Activated CD8-positive, alpha-beta T cell treated with anti-CD3 and anti-CD28 coated beads, Interleukin-2, amount 10 ng/mL, durations not matched to agents 7 days and 5 days (primary cell): Measurements from ENCODE around the gene MAP2K2. TPM values are rescaled to one million over a fixed set of nuclear protein-coding genes. Genes with fewer than 3 reads are reported as not detected.

Source experiments
- ATAC-seq: fragments of 150-1000 bp; cut with Tn5 transposase; one replicate; pipeline ENCODE4 v1.10.0; 2021; ENCODE audit warnings: moderate library complexity
- CTCF ChIA-PET: fragments of 350-600 bp; sonication (Branson Sonifier 250); formaldehyde crosslinking; loops from one replicate; lab custom pipeline; 2021; ENCODE audit warnings: antibody characterized with exemption; lab: Charles Lee
- POLR2A ChIA-PET: fragments of 350-600 bp; sonication (Branson Sonifier 250); formaldehyde crosslinking; loops from one replicate; lab custom pipeline; 2021; ENCODE audit warnings: antibody characterized with exemption; lab: Charles Lee
- DNase-seq: peaks from one replicate; pipeline ENCODE4 v3.0.0-alpha.2; 2020
- H3K27ac Mint-ChIP-seq: one replicate; pipeline ENCODE4 v1.8.0; 2021; ENCODE audit warnings: mild to moderate bottlenecking, mixed read lengths
- H3K27me3 Mint-ChIP-seq: one replicate; pipeline ENCODE4 v1.8.0; 2021; ENCODE audit warnings: low read depth, mixed read lengths
- H3K36me3 Mint-ChIP-seq: one replicate; pipeline ENCODE4 v1.8.0; 2021; ENCODE audit warnings: low read depth, mixed read lengths
- H3K4me1 Mint-ChIP-seq: one replicate; pipeline ENCODE4 v1.8.0; 2021; ENCODE audit warnings: low read depth, mixed read lengths
- H3K4me3 Mint-ChIP-seq: one replicate; pipeline ENCODE4 v1.8.0; 2021; ENCODE audit warnings: mild to moderate bottlenecking, mixed read lengths
- H3K9me3 Mint-ChIP-seq: one replicate; pipeline ENCODE4 v1.8.0; 2022; ENCODE audit warnings: mixed read lengths; ENCODE audit not compliant: insufficient read depth
- total RNA-seq, 2 experiments: library from RNA; stranded (reverse); gene quantifications; one replicate each; pipeline ENCODE4 v1.2.3, GENCODE V29; 2021

MAP2K2 gene
- total RNA-seq, 2 experiments from 2014 or later: 218 to 234 TPM

DNA sequence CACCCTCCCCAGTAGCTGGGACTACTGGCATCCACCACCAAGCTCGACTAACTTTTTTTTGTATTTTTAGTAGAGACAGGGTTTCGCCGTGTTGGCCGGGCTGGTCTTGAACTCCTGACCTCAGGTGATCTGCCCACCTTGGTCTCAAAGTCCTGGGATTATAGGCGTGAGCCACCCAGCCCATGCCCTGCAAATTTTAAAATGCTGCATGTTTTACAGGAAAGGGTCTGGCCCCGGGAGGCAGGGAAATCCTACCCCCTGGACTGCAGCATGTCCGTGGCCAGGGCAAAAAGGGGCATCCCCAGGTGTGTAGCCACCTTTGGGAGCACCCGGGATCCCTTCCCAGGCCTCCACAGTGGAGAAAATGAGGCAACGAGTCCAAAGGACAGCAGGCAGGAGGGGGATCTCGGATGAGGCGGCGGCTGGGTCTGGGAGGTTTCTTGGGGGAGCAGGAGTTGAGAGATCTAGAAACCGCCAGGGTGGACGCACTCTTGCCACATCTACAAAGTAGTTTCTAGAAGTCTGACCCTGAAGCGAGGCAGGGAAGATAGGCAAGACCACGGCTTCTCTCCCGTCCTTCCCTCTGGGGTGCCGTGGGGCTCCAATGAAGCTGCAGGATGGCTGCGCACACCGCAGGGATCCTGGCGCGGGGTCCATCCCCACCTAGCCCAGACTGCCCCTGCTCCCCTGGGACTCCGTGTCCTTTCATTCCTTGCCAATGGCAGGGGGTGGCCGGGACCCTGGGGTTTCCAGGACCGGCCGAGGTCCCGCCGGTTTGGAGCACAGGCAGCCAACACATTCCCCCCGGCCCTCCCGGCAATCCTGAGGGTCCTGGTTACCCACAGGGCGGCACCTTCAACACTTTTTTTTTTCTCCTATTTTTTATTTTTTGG lies 35.9 kb downstream of the MAP2K2 start:
- DNase-seq (no peak), ATAC-seq (no peak)
- peaks cover 76% of the 10 kb centered on the region for H3K4me1 Mint-ChIP-seq
- H3K27ac Mint-ChIP-seq: peak overlapping the region; percentile 96
- ChIA-PET CTCF (interaction anchor here (0.7 to 2.3 kb wide), 4 partner anchors 13 to 52 kb away, joined by 3 to 14 read pairs (median 9); no protein-coding TSS in a partner anchor), POLR2A (interaction anchor here (0.6 to 2.3 kb wide), 6 partner anchors 10 to 23 kb away, joined by 5 to 32 read pairs (median 6); no protein-coding TSS in a partner anchor)
- peak overlapping the region; percentile 73 for H3K4me3 Mint-ChIP-seq
- no peaks in the 10 kb centered on the region for H3K9me3 Mint-ChIP-seq
- H3K27me3 Mint-ChIP-seq: no peaks in the 10 kb centered on the region
- H3K36me3 Mint-ChIP-seq: peaks cover 32% of the 10 kb centered on the region

DNA sequence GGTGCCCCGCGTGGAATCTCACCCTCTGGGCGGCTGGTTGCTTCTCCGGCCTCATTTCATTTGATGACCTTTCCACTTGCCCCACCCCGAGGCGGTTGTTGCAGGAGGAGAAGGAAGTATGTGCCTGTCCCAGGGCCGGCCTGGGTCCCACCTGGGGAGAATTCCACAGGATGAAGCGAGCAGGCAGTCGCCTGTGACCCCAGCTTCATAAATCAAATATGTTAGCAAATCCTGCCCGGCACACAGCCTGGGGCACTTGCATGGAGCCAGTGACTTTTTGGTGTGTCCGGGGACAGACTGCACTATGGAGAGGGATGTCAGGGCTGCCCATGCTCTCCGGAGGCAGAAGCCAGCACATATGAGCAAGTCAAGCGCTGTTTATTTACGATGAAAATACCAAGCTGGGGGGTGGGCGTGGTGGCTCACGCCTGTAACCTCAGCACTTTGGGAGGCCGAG lies 37.5 kb downstream of the MAP2K2 start:
- CTCF ChIA-PET: no interaction called here
- POLR2A ChIA-PET: interaction anchor here (0.9 to 1.3 kb wide), 2 partner anchors 8 to 20 kb away, joined by 3 to 6 read pairs; no protein-coding TSS in a partner anchor
- H3K9me3 Mint-ChIP-seq: no peaks in the 10 kb centered on the region
- H3K4me1 Mint-ChIP-seq: peaks cover 80% of the 10 kb centered on the region
- H3K4me3 Mint-ChIP-seq: peak overlapping the region; percentile 43
- H3K36me3 Mint-ChIP-seq: peaks cover 29% of the 10 kb centered on the region
- ATAC-seq (no peak), DNase-seq (no peak)
- peak overlapping the region; percentile 74 for H3K27ac Mint-ChIP-seq
- no peaks in the 10 kb centered on the region for H3K27me3 Mint-ChIP-seq

DNA sequence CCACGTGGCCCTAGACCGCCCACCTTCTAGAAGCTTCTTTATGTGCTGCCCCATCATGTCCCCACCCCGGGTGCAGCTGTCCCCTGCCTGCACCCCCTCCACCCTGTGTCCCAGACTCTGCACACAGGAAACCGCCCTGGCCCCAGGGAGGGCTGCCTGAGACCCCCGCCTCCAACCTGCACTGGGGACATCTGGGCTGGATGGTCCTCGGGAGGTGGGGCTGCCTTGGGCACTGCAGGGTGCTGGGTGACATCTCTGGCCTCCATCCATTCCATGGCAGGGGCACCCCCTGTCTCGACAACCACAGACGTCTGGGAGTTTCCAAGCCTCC lies 39.4 kb downstream of the MAP2K2 start:
- DNase-seq: no peak
- peaks cover 18% of the 10 kb centered on the region for H3K36me3 Mint-ChIP-seq
- ATAC-seq: no peak
- peak overlapping the region; percentile 56 for H3K4me3 Mint-ChIP-seq
- H3K27me3 Mint-ChIP-seq: no peaks in the 10 kb centered on the region
- H3K9me3 Mint-ChIP-seq: no peaks in the 10 kb centered on the region
- peak overlapping the region; percentile 91 for H3K27ac Mint-ChIP-seq
- peaks cover 72% of the 10 kb centered on the region for H3K4me1 Mint-ChIP-seq
- POLR2A ChIA-PET: interaction anchor here (0.6 to 1.5 kb wide), 3 partner anchors 19 to 24 kb away, joined by 4 to 5 read pairs (median 5); no protein-coding TSS in a partner anchor
- CTCF ChIA-PET: interaction anchor here (1.0 kb wide), 1 partner anchor 24 kb away, joined by 3 read pairs; no protein-coding TSS in a partner anchor

DNA sequence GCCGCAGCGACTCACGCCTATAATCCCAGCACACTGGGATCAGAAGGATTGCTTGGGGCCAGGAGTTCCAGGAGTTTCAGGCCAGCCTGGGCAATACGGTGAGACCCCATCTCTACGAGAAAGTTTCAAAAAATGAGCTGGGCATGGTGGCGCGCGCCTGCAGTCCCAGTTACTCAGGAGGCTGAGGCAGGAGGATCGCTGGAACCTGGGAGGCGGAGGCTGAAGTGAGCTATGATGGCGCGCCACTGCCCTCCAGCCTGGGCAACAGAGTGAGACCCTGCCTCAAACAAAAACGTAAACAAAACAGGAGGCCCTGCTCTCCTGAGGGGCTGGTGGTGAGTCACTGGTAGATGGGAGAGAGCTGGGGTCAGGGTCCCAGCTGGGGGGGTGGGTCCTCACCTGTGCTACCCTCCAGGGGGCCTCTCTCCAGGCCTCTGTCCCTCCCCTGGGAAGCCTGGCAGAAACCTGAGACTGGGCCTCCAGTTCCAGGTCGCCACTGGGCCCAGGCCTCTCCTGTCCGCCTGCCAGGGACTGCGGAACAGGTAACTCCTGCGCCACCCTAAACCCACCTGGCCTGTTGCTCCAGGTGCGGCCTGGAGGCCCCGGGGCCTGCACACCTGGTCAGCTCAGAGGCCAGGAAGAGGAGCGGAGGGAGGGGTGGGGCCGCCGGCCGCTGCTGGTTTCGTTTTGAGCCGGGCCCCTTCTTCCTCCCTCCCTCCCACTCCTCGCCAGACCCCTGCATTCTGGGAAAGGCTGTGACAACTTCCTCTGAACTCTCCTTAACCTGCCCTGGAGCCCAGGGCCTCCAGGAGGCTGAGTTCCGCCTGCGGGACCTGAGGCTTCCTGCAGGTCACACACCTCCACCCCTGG lies 40.0 kb downstream of the MAP2K2 start:
- DNase-seq: peak; percentile 82
- no peaks in the 10 kb centered on the region for H3K9me3 Mint-ChIP-seq
- H3K27ac Mint-ChIP-seq: peak overlapping the region; percentile 91
- POLR2A ChIA-PET: interaction anchor here (0.6 to 1.5 kb wide), 3 partner anchors 18 to 25 kb away, joined by 4 to 5 read pairs (median 5); no protein-coding TSS in a partner anchor
- H3K36me3 Mint-ChIP-seq: peaks cover 12% of the 10 kb centered on the region
- H3K4me1 Mint-ChIP-seq: peaks cover 70% of the 10 kb centered on the region
- CTCF ChIA-PET: interaction anchor here (0.7 to 1.0 kb wide), 2 partner anchors 18 to 25 kb away, joined by 3 read pairs; no protein-coding TSS in a partner anchor
- peak; percentile 34 for ATAC-seq
- H3K27me3 Mint-ChIP-seq: no peaks in the 10 kb centered on the region
- H3K4me3 Mint-ChIP-seq: peak overlapping the region; percentile 56

DNA sequence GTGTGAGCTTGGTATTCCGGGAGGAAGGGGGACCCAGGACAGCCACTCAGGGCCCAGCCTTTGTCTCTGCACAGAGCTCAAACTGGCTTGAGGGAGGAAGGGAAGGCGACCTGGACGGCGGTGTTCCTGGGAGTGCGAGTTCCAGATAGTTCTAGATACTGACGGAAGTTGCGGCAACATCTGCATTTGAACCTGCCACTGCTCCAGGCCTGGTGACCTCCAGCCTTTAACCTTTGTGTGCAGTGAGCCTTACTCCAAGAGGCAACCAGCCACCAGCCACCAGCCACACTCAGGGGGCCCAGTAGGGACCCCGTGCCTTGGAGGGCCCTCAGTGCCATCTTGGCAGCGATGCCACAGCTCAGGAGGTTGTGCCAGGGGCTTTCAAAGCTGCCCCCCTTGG lies 41.8 kb downstream of the MAP2K2 start:
- peak overlapping the region; percentile 39 for H3K27ac Mint-ChIP-seq
- peaks cover 68% of the 10 kb centered on the region for H3K4me1 Mint-ChIP-seq
- H3K9me3 Mint-ChIP-seq: no peaks in the 10 kb centered on the region
- ChIA-PET POLR2A (no interaction called here), CTCF (no interaction called here)
- H3K36me3 Mint-ChIP-seq: peaks cover 9% of the 10 kb centered on the region
- no peaks in the 10 kb centered on the region for H3K27me3 Mint-ChIP-seq
- no peak overlapping the region for H3K4me3 Mint-ChIP-seq
- no peak for DNase-seq
- ATAC-seq: no peak

DNA sequence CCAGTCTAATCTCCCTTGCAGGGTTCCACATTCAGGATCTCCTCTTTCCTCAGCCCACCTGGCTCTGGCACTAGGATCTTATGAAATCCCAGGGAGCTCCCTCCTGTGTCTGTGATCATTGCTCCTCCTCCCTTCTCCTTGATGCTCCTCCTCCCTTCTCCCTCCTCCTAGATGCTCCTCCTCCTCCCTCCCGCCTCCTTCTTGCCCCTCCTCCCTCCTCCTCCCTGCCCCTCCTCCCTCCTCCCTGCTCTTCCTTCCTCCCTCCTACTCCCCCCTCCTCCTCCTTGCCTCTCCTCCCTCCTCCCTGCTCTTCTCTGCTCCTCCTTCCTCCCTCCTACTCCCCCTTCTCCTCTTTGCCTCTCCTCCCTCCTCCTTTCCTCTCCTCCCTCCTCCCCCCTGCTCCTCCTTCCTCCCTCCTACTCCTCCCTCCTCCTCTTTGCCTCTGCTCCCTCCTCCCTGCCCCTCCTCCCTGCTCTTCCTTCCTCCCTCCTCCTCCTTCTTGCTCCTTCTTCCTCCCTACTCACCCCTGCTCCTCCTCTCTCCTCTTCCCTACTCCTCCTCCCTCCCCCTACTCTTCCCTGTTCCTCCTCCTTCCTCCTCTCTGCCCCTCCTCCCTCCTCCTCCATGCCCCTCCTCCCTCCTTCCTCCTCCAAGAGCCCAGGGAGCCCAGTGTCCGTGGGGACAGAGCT lies 42.3 kb downstream of the MAP2K2 start:
- H3K27me3 Mint-ChIP-seq: no peaks in the 10 kb centered on the region
- peaks cover 8% of the 10 kb centered on the region for H3K36me3 Mint-ChIP-seq
- peaks cover 70% of the 10 kb centered on the region for H3K4me1 Mint-ChIP-seq
- no peak overlapping the region for H3K4me3 Mint-ChIP-seq
- POLR2A ChIA-PET: no interaction called here
- no peak overlapping the region for H3K27ac Mint-ChIP-seq
- no peaks in the 10 kb centered on the region for H3K9me3 Mint-ChIP-seq
- DNase-seq (no peak), ATAC-seq (no peak)
- CTCF ChIA-PET: no interaction called here

DNA sequence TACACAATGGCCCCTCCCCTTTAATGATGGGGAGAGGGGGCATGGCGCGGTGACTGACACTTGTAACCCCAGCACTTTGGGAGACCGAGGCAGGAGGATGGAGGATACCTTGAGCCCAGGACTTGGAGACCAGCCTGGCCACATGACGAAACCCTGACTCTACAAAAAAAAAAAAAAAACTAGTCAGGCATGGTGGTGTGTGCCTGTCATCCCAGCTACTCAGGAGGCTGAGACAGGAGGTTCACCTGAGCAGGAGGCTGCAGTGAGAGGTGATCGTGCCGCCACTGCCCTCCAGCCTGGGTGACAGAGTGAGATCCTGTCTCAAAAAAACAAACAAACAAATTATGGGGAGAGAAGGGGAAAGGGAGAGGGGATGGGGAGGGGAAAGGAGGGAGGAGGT lies 43.4 kb downstream of the MAP2K2 start:
- Mint-ChIP-seq H3K36me3 (peaks cover 6% of the 10 kb centered on the region), H3K4me1 (peaks cover 68% of the 10 kb centered on the region), H3K4me3 (no peak overlapping the region), H3K27ac (no peak overlapping the region), H3K9me3 (no peaks in the 10 kb centered on the region), H3K27me3 (no peaks in the 10 kb centered on the region)
- ATAC-seq: no peak
- ChIA-PET POLR2A (no interaction called here), CTCF (no interaction called here)
- no peak for DNase-seq

DNA sequence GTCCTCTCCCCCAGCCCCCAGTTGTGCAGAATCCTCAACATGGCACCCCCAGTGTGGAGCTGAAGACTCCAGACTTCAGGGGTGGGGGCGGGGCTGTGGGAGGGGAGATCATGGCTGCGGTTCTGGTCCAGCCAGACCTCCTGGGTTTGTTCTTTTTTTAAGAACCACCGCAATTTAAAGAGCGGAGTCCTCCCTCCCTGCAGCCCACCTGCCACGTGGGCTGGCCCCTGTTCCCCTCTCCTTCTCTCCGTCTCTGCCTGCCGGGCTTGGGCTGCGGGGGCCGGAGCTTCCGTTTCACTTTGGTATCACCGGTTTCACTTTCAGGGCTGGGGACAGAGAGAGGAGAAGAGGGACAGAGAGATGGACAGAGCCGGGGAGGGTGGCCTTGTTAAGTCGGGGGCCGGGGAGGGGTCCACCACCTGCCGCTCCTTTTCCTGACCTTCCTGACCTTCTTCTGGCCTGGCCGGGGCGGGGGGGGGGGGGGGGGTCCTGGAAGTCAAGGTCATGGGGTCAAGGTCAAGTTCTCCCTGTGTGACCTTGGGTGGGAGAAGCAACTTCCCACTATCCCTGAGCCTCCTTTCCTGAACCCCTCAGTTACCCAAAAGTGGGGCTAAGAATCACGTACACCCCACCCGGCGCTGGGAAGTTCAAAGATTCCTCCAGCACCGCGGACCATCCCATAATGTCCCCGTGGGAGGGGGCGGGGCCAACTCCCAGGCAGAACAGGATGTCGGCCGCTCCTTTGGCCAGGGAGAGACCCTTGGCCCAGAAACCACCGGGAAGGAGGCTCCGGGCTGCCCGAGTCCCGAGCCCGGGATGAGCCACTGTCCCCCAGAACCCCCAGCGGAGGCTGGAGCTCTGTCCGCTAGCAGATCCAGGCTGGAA lies 45.9 kb downstream of the MAP2K2 start:
- H3K4me1 Mint-ChIP-seq: peaks cover 63% of the 10 kb centered on the region
- CTCF ChIA-PET: interaction anchor here (0.7 to 1.6 kb wide), 4 partner anchors 9 to 62 kb away, joined by 4 to 5 read pairs (median 5); no protein-coding TSS in a partner anchor
- H3K27ac Mint-ChIP-seq: peak overlapping the region; percentile 93
- peak; percentile 71 for ATAC-seq
- DNase-seq: peak; percentile 72
- H3K4me3 Mint-ChIP-seq: peak overlapping the region; percentile 68
- no peaks in the 10 kb centered on the region for H3K36me3 Mint-ChIP-seq
- POLR2A ChIA-PET: interaction anchor here (1.0 to 1.6 kb wide), 4 partner anchors 9 to 27 kb away, joined by 3 to 10 read pairs (median 6); no protein-coding TSS in a partner anchor
- H3K27me3 Mint-ChIP-seq: no peaks in the 10 kb centered on the region
- no peaks in the 10 kb centered on the region for H3K9me3 Mint-ChIP-seq

DNA sequence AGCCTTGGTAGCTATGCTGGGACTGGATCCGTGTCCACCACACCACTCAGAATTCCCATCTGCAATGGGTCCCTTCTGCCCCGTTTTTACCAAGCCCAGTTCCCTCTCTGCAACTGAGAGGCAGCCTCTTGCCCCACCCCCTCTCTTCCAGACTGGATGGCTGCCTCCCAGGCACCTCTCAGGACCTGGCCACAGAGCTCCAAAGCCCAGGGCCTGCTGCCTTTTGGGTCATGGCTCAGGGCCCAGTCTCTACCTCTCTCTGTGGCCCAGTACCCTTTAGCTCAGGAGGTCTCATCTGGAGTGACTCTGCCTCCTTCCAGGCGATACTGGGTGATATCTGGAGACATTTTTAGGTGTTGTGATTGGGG lies 46.9 kb downstream of the MAP2K2 start:
- CTCF ChIA-PET: interaction anchor here (1.2 to 1.7 kb wide), 3 partner anchors 12 to 32 kb away, joined by 4 to 5 read pairs (median 5); no protein-coding TSS in a partner anchor

DNA sequence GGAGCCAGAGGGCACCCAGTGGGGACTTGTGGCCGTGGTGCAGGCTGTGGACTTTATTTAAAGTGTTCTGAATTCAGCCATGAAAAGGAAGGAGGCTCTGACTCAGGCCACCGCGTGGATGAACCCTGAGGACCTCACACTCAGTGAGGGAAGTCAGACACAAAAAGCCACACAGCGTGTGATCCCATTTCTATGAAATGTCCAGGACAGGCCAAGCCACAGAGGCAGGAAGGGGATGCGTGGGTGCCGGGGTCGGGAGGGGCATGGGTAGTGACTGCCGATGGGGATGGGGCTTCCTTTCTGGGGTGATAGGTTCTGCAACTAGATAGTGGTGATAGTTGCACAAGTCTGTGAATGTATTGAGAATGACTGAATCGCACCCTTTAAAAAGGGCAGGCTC lies 48.5 kb downstream of the MAP2K2 start:
- ChIA-PET CTCF (no interaction called here), POLR2A (interaction anchor here (1.0 to 1.5 kb wide), 2 partner anchors 14 to 29 kb away, joined by 3 to 7 read pairs; no protein-coding TSS in a partner anchor)
- peak overlapping the region; percentile 26 for H3K4me3 Mint-ChIP-seq
- DNase-seq: no peak
- H3K27ac Mint-ChIP-seq: peak overlapping the region; percentile 91
- ATAC-seq: peak; percentile 30
- H3K4me1 Mint-ChIP-seq: peaks cover 53% of the 10 kb centered on the region
- no peaks in the 10 kb centered on the region for H3K9me3 Mint-ChIP-seq
- no peaks in the 10 kb centered on the region for H3K27me3 Mint-ChIP-seq
- no peaks in the 10 kb centered on the region for H3K36me3 Mint-ChIP-seq

More for the DNA sequence above, 46.9 kb downstream of the MAP2K2 start:
- no peaks in the 10 kb centered on the region for H3K27me3 Mint-ChIP-seq
- DNase-seq (no peak), ATAC-seq (no peak)
- H3K4me3 Mint-ChIP-seq: peak overlapping the region; percentile 42
- peak overlapping the region; percentile 93 for H3K27ac Mint-ChIP-seq
- H3K36me3 Mint-ChIP-seq: no peaks in the 10 kb centered on the region
- POLR2A ChIA-PET: interaction anchor here (1.3 to 1.6 kb wide), 2 partner anchors 13 to 28 kb away, joined by 8 to 10 read pairs; no protein-coding TSS in a partner anchor
- no peaks in the 10 kb centered on the region for H3K9me3 Mint-ChIP-seq
- peaks cover 56% of the 10 kb centered on the region for H3K4me1 Mint-ChIP-seq
